Skeletal muscle cell (primary cell): ENCODE results near the gene NKD1.
A peak's percentile ranks its signal among the peaks of the same experiment; 100 is the strongest.
"Not testable (repeated sequence)": the region's sequence is repeated elsewhere in the genome, so short reads cannot be mapped to it uniquely, and the experiment has no call there.

Source experiments
- DNase-seq: peaks from one replicate; pipeline ENCODE4 v3.0.0-alpha.2; 2010; ENCODE audit warnings: low read depth
- H3K4me3 ChIP-seq: 2 replicates; pipeline ENCODE4 v1.5.1; 2011; ENCODE audit warnings: low read depth, mild to moderate bottlenecking, control low read depth, low read length, moderate library complexity

NKD1 gene, protein sequence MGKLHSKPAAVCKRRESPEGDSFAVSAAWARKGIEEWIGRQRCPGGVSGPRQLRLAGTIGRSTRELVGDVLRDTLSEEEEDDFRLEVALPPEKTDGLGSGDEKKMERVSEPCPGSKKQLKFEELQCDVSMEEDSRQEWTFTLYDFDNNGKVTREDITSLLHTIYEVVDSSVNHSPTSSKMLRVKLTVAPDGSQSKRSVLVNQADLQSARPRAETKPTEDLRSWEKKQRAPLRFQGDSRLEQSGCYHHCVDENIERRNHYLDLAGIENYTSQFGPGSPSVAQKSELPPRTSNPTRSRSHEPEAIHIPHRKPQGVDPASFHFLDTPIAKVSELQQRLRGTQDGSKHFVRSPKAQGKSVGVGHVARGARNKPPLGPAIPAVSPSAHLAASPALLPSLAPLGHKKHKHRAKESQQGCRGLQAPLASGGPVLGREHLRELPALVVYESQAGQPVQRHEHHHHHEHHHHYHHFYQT

GRCh38 chr16:50548125-50548908 is at the start of gene NKD1:
Gene NKD1, plus strand, starts transcription at chr16:50548396. Its CDS starts 158 bp downstream, at chr16:50548554.
- no peak for DNase-seq
- peak within 1 kb of the TSS; percentile 58 for H3K4me3 ChIP-seq

DNA sequence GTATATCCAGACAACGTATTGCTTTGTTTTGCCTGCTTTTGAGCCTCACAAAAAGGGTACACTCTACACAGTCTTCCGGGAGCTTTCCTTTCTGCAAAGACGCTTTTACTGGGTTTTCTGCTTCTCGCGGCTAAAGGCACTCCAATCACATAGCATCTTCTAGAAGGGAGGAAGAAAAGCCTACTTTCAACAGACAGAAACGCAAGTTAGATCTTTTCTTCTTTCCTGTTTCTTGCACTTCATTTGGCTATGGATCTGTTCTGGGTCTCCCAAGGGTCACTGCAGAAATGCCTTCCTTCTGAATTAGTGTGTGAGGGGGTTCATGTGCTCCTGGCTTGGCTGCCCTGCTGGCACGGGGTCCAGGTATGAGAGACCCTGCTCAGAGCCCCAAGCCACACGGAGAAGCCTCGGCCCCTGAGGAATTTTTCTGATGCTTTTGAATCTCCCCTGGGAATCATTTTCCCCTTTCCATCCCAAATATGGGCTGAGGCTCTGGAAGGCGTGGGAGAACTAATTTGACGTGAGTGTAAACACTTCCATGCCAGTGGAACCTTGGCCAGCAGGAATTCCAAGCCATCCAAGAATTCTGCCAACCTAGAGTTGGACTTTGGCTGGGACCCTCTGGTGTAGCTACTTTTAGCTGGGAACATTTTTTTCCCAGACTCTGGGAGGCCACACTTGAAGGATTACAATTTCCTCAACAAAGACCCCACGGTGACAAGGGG is 49.6 kb upstream of the NKD1 start:
- H3K4me3 ChIP-seq = no peak overlapping the region
- no peak for DNase-seq

- no peak for DNase-seq
- no peak overlapping the region for H3K4me3 ChIP-seq
Measured at GRCh38 chr16:50499254-50499653, 48.9 kb upstream of the NKD1 start.

DNA sequence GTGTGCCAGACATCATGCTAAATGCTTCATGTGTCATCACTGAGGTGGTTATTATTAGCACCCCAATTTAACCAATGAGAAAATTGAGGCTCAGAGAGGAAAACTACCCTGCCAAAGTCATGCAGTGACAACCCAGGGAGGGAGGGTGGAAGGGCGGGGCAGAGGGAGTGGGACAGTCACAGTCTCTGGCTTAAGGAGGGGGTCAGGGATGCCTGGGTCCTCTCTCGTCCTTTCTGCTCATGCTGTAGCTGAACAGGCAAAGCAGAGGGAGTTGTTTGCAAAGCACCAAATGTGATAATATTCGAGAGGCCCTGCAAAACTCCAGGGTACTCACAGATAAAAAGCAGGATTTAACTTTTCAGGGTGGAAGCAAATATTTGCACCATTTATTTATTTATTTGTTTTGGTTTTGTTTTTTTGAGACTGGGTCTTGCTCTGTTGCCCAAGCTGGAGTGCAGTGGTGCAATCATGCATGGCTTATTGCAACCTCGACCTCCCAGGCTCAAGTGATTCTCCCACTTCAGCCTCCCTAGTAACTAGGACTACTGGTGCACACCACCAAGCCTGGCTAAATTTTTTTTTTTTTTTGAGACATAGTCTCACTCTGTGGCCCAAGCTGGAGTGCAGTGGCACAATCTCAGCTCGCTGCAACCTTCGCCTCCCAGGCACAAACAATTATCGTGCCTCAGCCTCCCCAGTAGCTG is 47.9 kb upstream of the NKD1 start:
- DNase-seq = no peak
- no peak overlapping the region for H3K4me3 ChIP-seq

DNA sequence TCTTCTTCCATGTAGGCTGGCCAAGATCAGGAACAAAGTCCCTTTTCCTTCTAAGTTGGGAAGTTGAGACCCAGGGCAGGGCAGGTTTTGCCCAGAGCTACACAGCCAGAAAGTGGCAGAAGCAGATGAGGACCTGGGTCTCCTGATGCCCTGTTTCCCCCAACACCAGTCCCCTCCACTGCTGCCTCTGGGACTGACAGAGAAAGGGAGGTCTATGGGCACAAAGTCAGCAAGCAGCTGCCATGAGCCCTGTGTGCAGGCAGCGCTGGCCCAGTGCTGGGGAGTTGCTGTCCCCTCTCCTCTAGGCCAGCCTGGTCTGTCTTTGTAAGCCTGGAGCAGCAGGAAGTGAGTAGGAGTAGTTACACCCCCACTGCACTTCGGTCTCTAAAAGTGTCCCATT is 46.9 kb upstream of the NKD1 start:
- no peak overlapping the region for H3K4me3 ChIP-seq
- no peak for DNase-seq

- DNase-seq = no peak
- H3K4me3 ChIP-seq = no peak overlapping the region
Measured at GRCh38 chr16:50501986-50502615, 46.1 kb upstream of the NKD1 start.

GRCh38 chr16:50502616-50503011 is 45.6 kb upstream of the NKD1 start:
- no peak overlapping the region for H3K4me3 ChIP-seq
- no peak for DNase-seq

GRCh38 chr16:50503868-50504531 is 44.2 kb upstream of the NKD1 start:
- not testable (repeated sequence) for DNase-seq, H3K4me3 ChIP-seq

- H3K4me3 ChIP-seq = no peak overlapping the region
- no peak for DNase-seq
Measured at GRCh38 chr16:50505115-50505514, 43.1 kb upstream of the NKD1 start.

DNA sequence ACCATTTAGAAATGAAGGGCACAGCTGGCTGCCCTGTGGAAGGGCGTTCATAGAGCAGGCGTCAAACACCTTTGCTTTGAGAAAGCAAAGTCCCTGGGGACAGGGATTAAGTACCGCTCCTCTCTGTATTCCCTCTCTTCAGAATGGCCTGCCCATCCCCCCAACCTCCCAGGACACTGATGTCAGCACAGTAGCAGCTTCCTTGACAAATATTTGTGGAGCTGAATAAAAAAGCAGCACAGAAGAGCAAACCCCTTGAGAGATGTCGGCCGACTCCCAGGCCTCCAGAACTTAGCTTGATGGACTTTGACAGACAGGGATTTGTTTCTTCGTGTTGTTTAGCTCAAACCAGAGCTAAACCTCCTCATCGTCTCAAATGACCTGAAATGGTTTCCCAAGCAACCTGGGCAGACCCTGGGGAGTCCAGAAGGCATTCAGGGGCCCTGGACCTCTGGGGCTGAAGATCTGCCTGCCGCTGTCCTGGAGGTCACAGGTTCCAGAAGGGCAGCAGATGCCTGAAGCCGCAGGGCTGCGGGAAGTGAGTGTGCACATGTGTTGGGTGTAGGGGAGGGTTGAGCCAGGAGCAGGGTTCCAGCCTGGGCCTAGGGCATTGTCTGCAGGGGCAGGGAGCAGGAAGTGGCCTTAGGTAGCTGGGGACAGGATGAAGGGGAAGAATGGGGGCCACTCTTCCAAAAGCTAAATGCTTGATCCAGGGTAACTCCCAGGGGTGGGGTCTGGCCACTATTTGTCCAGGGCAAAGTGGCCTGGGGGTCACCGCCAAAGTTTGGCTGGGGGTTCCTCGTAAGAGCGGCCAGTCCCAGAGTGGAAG is 42.3 kb upstream of the NKD1 start:
- no peak overlapping the region for H3K4me3 ChIP-seq
- no peak for DNase-seq

- no peak for DNase-seq
- H3K4me3 ChIP-seq = no peak overlapping the region
Measured at GRCh38 chr16:50506543-50506937, 41.7 kb upstream of the NKD1 start.

- DNase-seq = no peak
- no peak overlapping the region for H3K4me3 ChIP-seq
Measured at GRCh38 chr16:50507397-50507796, 40.8 kb upstream of the NKD1 start.

DNA sequence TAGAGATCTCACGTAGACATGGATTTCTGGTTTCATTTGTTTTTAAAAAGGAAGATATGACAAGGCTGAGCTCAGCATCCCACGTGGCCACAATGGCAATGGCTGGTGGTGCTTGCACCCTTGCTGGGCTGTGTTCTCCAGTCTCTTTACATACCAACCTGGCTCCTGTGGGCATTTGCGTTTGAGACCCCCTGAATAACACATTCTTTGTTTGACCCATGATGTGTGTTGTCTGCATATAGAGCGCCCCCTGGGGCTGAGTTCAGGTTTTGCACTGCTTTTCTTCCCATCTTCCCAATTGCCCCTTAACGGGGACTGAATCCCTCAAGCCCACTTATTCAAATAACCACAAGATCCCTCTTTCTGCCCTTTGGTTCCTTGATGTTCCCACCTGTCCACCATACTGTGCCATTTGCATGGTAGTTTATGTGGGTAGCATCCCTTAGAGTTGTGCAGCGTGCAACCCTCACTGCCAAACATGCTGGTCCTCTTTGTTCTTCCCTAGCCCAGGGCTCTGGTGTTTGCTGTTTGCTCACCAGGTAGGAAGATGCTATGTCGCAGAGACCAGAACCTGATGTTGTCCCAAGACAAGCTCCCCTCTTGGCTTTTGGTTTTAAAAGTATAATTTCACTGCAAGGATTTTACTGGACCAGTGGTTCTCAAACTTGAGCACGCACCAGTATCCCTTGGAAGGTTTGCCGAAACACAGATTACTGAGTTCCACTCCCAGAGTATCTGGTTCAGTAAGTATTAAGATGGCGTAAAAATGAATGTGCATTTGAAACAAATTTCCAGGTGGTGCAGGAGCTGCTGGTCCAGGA is 38.5 kb upstream of the NKD1 start:
- no peak for DNase-seq
- no peak overlapping the region for H3K4me3 ChIP-seq

DNA sequence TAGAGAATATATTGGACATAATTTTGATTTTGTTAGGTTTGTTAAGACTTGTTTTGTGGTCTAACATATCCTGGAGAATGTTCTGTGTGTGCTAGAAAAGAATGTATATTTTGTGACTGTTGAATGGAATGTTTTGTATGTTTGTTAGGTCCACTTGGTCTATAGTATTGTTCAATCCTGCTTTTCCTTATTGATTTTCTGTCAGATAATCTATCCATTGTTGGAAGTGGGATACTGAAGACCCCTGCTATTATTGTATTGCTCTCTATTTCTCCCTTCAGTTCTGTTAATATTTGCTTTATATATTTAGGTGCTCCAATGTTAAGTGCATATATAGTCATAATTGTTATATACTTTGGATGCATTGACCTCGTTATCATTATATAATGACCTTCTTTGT is 33.0 kb upstream of the NKD1 start:
- no peak for DNase-seq

DNA sequence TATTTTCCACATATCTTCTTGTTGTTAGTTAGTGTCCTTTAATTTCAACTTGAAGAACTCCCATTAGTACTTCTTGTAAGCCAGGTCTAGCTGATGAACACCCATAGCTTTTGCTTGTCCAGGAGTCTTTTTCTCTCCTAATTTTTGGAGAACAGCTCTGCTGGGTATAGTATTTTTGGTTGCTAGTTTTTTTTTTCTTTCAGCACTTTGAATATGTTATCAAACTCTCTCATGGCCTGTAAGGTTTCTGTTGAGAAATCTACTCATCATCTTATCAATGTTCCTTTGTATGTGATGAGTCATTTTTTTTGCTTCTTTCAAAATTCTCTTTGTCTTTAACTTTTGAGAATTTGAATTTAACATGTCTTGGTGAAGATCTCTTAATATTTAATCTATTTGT is 31.8 kb upstream of the NKD1 start:
- no peak for DNase-seq
- H3K4me3 ChIP-seq = no peak overlapping the region

More for the DNA sequence above, 33.0 kb upstream of the NKD1 start:
- no peak overlapping the region for H3K4me3 ChIP-seq

DNA sequence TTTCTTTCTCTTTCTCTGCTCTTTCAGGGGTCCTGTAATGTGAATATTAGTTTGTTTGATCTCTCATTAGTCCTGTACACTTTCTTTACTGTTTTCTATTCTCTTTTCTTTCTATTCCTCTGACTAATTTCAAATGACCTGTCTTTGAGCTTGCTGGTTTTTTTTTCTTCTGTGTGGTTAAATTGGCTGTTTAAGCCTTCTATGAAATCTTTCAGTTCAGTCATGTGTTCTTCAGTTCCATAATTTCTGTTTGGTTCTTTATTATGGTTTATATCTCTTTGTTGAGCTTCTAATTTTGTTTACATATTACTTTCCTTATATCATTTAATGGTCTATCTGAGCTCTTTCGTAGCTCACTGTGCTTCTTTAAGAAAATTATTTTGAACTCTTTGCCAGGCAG is 31.3 kb upstream of the NKD1 start:
- DNase-seq = no peak
- no peak overlapping the region for H3K4me3 ChIP-seq
